H1 (cell line): ENCODE data around the gene MGAT5. TPM values are rescaled to one million over a fixed set of nuclear protein-coding genes. Genes with fewer than 3 reads are reported as not detected.

Experiments used
- ATF2 ChIP-seq: IDR thresholded peaks from 2 replicates; pipeline ENCODE4 v1.6.1; 2012; ENCODE audit warnings: low read length, inconsistent platforms
- FOSL1 ChIP-seq: IDR thresholded peaks from 2 replicates; pipeline ENCODE4 v1.6.1; 2011; ENCODE audit warnings: mild to moderate bottlenecking, low read depth, low read length, moderate library complexity; ENCODE audit not compliant: insufficient read depth
- HDAC6 ChIP-seq: IDR thresholded peaks from one replicate; pipeline ENCODE4 v1.7.1; 2012; ENCODE audit warnings: low read depth, mild to moderate bottlenecking, inconsistent platforms, low read length, moderate library complexity
- TAF1 ChIP-seq: IDR thresholded peaks from 2 replicates; pipeline ENCODE4 v1.6.1; 2011; ENCODE audit warnings: mild to moderate bottlenecking, low read depth, low read length
- polyA plus RNA-seq, 7 experiments: library from polyadenylated mRNA; depleted of rRNA in 3 of 7; stranded (reverse) in 5 of 7; unstranded in 2 of 7; fragments of >200 nt in 5 of 7; fragments of 200-250 nt in 2 of 7; gene quantifications; 1 replicate in 5 of 7; 2 replicates in 1 of 7; 4 replicates in 1 of 7; pipeline versions ENCODE4 v1.2.1 to v1.2.3, GENCODE V29; 2011 to 2013; ENCODE audit warnings: missing spikeins in 2 of 7, mixed read lengths in 2 of 7
- total RNA-seq: library from RNA; stranded (reverse); fragmentation: NEBNext Ultra II Directional; extraction: Animal tissue kit (Norgen Biotek cat#: 25700); gene quantifications from 2 replicates; pipeline ENCODE4 v1.2.1, GENCODE V29; 2021

Gene MGAT5
- total and polyA plus RNA-seq, 2 of the 8 experiments (the other 6 are each of a cell fraction or from before 2014, with no cell fraction given): 11.2 to 49.2 TPM

- TF ChIP-seq HDAC6 (no peak), ATF2 (no peak), FOSL1 (no peak), TAF1 (no peak)
- TF ChIP-seq, all 59 proteins: peak for 0
Measured at GRCh38 chr2:134367213-134367612, 113.3 kb downstream of the MGAT5 start (continued).
